GM18499 (cell line): ENCODE measurements around the gene IQCM.
"Not testable (repeated sequence)": the region's sequence is repeated elsewhere in the genome, so short reads cannot be mapped to it uniquely, and the experiment has no call there.

ENCODE experiments used
- ATAC-seq: cut with Tn5 transposase; IDR thresholded peaks from one replicate; pipeline ENCODE4 v1.9.1; 2021; ENCODE audit warnings: moderate number of reproducible peaks; ENCODE audit not compliant: insufficient read depth, unreplicated experiment

Gene IQCM

DNA sequence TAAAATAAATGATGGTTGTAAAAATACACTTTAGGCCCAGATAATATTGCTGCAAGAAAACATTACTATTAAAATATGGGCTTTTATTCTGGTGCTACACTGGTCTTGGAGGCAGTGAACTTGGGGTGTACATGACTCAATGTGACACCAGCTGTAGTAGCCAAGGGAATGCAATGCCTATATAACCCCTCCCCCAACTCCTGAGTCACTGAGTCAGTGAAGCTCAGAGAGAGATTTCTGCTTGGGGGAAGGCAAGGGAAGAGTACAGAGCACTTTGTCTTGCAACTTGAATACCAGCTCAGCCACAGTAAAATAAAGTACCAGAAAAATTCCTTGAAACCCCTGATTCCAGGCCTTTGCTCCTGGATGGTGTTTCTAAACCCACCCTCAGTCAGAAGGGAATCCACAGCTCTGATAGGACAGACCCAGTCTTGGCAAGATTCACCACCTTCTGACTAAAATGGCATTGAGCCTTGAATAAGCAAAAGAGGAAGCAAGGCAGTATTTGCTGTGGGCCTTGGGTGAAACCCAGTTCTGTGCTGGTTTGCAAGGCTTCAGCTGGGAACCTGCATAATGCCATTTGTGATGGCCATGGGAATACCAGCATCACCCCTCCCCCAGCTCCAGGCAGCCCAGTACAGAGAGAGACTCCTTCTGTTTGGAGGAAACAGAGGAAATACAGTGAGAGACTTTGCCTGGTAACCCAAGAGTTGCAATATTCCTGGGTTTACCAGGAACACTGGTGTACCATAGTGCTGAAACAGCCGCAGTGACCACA, 209.9 kb downstream of the IQCM start:
- no peak for ATAC-seq

DNA sequence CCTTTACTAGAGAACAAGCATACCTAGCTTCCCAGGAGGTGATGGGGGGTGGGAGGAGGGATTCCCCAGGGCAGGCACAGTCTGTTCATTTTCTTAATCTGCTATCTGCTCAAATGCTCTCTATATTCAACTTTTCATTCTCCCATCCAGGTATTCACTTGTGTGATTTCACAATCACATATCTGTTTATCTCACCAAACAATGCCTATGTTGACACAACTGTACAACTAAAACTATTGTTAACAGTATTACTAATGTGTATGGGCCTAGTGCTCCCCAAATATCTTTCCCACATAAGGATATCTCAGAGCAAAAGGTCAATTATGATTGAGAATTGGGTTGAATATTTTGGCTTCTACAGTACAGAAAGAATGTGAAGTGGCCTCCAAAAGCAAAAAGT, 210.8 kb downstream of the IQCM start:
- ATAC-seq, result no peak

DNA sequence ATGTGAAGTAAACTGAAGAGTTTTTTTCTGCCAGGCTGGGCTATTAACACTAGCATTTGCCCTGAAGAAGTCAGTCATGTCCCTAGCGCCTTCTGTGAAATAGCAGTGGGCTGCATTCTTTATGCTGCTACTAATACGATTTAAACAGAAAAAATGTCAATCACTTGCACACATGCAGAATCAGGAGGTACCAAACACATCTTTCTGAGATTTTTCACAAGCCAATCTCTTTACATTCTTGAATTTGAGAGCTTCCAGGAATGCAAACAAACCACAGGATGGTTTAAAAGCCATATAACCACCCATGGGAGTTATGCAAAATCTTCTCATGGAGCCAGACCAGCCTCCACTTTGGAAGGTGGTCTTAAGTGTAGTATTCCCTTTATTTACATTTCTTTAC, 220.1 kb downstream of the IQCM start:
- no peak for ATAC-seq

DNA sequence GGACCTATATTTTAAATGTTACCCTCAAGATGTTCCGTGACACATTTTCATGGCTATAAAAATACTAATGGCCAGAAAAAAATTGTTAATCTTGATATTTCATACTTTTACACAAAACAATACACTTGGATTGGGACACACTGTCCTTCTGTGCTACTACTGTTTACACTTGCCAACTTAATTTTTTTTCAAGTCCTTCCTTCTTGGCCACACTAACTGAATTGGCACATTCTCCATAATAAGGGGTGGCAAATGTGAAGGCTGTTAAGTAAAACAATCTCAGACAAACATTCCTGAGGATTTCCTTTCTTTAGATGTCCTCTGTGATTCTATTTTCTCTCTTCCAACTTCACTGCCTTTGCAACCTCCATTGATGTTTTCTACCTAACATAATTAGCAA, 225.8 kb downstream of the IQCM start:
- no peak for ATAC-seq

DNA sequence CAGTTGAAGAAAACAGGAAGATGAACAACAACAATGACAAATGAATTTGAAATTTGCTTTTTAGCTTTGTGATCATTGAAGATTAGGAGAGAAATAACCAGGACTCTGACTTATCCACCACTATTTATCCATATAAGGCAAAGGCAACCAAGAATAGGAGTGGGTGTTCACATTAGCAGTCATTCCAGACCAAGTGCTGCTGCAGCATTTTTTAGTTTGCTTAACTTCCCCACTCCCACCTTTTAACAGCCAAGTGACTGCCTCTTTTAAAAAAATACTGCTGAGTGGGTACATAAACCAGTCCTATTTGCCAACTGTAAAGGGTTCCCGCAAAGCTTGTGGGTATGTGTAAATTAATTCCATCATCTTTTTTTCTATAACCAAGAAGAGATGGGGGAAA, 230.9 kb downstream of the IQCM start:
- no peak for ATAC-seq

DNA sequence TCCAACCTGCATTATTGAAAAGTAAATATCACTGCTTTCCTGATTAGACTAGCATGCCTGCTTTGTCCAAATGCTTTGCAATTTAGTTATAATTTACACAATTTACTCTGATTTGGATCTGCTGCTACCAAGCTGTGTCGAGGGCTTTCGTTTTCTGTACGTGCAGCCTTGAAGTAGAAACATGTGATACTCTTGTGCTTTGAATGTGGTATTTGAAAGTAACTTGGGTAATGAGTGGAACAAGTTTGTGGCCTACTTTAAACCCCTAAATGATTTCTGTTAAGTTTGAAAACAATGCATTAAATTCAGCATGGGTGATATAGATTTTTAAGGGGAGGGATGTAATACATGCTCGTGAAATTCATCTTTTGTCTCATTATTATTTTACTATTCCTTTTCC, 240.7 kb downstream of the IQCM start:
- no peak for ATAC-seq

DNA sequence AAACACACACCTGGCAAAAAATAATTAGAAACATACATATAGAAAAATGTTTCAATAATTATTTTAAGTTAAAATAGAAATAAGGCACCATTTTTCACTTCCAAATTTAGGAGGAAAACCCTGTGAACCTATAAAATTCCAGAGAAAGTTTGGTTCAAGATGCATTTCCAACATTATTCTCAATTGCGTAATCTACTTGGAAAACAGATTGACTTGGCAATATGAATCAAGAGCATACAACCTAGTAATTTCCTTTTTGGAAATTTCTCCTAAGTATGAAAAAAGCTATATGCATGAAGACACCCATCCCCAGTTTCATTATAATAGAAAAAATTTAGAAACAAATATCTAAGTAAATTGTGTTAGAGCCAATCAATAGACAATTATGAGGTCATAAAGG, 242.9 kb downstream of the IQCM start:
- ATAC-seq, result no peak

DNA sequence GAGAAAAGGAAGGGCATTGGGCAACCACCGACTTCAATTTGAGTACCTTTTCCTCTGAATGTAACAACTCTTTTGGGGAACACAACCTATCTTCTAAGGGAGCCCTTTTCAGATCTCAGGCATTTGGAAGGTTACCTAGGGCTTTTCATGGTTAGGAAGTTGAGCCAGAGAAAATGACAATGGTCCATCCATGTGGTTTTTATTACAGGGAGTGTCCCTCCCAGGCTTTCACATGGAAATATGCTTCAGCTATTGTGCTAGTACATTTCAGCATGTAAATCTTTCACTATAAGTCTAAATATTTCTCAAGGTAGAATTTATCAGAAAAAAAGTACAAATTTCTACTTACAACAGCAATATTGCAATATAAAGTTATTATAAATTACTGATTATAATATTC, 259.8 kb downstream of the IQCM start:
- ATAC-seq, result no peak

DNA sequence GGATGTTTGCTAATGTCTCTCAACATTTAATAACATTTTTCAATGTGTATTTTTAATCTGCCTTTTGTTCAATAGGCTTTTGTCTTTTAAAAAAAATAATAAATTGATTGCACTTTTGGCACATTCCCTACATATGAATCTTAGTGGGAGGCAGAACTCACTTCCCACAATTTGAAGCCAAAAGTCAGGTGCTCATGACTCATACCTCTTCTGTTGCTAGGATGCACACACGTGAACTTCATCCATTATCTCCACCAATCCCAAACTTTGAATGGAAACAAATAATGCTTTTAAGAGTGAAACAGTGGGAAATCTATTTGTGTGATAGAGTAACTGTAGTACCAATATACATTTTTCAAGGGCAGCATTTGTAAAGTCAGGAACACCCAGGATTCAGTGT, 260.5 kb downstream of the IQCM start:
- ATAC-seq, result no peak

DNA sequence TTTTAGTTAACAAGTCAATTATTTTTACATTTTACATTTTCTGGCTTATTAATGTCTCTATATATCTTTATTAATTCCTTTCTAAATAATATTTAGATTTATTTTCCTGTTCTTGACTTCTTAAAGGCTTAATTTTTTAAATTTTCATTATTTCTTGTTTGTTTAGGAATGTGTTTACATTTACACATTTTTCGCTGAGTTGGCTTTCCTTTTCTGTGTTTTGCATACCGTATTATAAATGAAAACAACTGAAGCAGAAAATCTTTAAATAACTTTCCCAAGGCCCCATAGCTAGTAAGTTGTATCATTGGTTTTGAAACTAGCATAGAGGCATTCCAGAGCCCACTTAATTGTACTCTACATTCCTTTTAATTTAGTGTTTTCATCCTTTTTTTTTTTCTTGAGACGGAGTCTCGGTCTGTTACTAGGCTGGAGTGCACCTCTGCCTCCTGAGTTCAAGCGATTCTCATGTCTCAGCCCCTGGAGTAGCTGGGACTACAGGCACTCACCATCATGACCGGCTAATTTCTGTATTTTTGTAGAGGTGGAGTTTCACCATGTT, 261.6 kb downstream of the IQCM start:
- ATAC-seq, result no peak

DNA sequence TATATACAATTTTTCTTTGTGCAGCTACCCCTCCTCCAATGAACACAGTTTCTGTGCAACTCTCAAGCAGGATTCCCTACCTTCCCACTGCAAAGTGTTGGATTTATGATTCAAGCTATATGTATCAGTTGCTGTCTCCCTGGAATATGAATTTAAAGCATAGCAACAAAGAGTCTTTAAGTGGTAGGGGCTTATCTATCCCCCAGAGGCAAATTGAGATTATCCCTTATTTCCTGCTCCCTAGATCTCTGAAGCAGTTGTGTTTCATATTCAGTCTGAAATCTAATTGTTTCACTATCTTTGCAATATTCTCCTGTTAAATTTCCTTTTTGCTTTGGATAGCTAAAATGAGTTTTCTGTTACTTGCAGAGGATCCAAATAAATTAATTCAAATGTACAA, 263.0 kb downstream of the IQCM start:
- no peak for ATAC-seq

DNA sequence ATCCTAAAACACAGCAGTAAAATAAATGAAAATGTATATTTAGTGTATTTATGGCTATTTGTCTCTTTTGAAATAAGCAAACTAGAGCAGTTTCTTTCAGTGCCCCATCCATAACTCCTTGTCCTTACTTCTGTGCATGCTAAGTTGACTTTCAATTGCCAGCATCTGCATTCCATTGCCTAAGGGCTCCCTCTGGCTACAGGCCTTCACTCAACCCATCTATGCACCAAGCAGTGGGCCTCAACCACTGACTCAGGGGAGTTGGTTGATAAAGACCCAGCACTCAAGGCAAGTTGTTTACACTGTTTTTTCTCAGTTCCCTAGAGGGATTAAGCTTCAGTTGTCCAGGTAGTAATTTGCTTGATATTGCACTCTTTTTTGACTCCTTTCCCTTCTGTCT, 265.7 kb downstream of the IQCM start:
- ATAC-seq, result no peak

DNA sequence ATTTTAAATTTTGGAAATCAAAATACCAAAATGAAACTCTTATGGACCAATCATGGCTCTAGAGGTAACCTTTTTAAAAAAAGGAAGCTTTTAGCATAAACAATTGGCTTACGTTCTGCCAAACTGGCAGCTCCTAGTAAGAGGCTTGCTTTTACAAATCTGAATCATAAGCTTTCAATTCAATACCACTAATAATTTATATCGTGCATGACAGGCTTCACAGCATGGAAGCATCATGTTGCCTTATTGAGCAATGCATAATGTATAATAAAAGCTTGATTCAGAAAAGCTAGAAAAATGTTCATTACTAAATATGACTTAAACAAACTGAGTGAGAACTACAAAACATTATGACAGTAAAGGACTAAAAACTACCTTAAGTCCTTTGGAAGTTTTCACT, 280.9 kb downstream of the IQCM start:
- ATAC-seq, result no peak

DNA sequence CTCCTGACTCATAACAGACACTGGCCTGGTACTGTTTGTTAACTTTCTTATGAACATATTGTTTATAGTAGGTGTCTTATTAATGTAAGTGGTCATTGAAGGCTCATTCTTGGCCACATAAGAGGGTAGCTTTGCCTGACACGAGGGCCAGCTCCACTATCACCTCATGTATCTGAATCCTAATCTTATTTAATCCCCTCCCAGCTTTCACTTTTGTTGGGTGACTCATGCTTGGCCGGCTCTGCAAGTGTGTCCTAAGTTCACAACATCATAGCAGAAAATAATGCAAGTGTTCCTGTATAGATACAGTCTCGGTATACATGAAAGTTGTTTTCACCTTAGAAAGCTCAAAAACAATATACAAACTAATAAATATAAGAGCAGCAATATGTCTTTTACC, 283.8 kb downstream of the IQCM start:
- no peak for ATAC-seq

DNA sequence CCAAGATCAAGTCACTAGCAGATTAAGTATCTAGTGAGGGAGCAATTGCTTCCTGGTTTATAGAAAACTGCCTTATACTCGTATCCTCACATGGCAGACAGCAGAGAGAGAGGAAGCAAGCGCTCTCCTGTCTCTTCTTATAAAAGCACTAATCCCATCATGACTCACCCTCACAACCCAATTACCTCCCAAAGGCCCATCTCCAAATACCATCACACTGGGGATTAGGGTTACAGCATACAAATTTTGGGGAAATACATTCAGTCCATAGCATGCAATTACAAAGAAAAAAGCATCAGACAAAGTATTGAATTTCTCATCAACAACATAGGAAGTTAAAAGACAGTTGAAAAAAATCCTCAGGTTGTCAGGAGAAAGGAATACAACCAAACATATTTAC, 292.6 kb downstream of the IQCM start:
- ATAC-seq, result no peak

DNA sequence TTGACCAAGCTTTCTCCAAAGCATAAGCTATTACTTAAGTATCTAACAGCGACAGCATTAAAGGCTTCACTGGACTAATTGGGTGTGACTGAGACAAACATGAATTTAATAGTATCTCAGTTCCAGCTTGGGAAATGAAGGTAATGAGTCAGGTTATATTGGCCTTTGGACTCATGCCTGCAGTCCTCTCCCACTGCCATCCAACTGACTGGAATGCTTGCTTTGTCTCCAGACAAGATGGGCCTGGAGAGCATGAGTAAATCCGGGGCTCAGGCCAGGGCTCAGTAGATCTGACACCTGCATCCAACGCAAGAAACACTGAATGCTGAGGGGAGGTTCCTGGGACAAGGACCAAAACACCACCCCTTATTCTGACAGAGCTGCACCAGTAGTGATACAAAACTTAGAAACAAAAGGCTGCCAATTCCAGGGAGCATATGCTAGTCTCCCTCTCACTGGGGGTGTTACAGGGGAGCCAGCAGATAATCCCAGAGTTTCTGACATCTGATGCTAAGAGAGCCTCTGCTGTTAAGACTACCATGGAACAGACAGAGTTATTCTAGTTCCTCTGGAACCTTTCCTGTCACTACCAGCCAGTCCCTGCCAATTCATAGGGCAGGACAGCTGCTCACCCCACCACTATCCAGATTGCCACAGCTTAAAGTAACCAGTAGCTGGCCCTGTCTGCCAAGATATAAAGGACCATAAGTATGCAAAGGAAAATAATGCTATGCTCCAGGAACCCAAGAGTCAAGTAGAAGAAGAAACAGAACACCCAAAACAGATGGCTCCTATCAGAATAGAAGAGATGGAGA, 293.8 kb downstream of the IQCM start:
- ATAC-seq, result no peak

DNA sequence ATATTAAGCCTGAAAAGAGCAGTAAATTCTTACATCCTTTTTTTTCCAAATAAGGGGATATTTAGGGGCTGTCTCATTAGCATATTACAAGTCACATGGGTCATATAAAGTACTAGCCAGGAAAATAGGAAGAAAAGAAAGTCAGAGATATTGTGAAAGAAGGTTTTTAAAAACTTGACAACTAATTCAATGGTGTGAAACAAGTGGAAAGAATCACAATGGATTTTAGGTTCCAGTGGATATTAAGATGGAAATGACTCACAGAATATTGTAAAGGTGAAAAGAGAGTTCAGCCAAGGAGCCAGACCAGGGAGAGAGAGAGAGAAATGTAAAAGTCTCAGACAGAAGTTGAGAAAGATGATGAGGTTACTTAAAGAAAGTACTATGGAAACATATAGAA, 297.2 kb downstream of the IQCM start:
- ATAC-seq, result no peak

DNA sequence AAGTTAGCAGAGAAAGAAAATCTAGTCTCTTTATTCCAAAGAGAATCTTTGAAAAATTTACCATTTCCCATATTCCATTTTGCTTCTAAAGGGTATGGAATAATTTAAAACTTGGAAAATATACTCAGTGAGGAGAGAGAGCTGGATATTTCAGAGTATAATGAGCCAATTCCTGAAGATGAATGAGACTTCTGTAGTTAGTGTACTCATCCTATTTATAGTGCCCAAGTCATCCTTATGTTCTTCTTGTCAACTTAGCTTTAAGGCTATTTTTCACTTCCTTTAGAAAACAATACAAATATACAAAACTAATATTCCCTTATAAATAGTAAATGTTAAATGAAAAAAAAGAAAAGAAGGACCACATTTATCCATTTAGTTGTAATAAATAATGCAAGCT, 302.6 kb downstream of the IQCM start:
- ATAC-seq, result no peak

DNA sequence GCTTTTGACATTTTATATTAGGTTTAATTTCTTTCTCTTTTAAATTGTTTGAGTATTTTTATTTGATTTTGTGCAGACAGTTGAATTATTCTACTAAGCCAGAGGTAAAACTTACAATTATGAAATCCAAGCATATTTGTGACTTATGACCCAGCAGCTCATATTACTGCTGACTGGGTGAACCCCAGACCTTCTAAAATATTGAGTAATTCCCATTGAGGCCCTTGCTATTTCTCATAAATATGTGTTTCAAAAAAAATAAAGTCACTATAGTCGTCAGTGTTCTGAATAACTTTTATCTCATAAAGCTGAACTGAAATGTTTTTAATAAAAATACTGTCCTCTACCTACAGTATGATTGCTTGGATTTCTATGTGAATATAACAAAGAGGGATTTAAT, 303.1 kb downstream of the IQCM start:
- no peak for ATAC-seq

DNA sequence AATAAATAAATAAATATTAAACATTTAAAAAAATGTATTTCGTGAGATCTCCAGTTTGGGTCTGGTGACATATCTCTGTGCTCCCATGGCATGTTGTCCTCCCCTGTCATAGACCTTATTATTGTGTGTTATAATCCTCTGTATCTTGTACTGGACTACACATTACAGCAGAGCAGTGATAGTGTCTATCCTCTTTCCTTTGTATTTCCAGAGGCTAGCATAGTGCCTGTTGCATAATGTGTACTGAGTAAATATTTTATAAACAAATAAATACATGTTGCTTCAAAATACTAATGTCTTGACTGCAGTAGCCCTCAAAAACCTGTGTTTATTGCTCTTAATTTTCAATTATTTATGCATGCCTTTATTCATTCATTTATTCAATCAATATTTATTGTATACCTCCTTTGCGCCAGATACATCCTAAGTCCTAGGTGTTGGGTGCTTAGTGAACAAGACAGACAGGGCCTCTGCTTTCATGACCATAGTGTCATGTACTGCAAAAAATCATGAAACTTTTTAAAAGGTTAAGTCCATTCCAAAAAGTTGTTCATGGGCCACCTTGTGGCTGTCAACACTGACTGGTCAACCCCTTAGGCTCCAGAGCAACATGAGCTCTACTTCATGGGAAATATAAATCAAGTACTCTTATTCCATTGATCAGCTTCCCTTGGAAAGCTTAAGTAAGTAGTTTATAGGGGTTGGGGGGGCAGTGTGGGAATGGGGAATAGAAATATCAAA, 303.9 kb downstream of the IQCM start:
- no peak for ATAC-seq

DNA sequence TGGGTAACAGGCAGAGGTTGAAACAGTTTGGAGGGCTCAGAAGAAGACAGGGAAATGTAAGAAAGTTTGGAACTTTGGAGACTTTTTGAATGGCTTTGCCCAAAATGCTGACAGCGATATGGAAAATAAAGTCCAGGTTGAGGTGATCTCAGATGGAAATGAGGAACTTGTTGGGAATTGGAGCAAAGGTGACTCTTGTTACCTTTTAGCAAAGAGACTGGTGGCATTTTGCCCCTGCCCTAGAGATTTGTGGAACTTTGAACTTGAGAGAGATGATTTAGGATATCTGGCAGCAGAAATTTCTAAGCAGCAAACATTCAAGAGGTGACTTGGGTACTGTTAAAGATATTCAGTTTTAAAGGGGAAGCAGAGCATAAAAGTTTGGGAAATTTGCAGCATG, 308.3 kb downstream of the IQCM start:
- ATAC-seq, result not testable (repeated sequence)
